GM23248 (cell line): Measurements from ENCODE around the gene STX1B.

Experiments
- EZH2 ChIP-seq: fragments of 200-600 bp; sonication (generic); IDR thresholded peaks from 2 replicates; pipeline ENCODE4 v1.6.1; 2018; ENCODE audit warnings: antibody characterized with exemption, mild to moderate bottlenecking; ENCODE audit not compliant: insufficient read depth, poor library complexity, severe bottlenecking
- EZH2phosphoT487 ChIP-seq: fragments of 200-600 bp; sonication (generic); IDR thresholded peaks from 2 replicates; pipeline ENCODE4 v1.6.1; 2018; ENCODE audit warnings: antibody characterized with exemption, moderate library complexity, mild to moderate bottlenecking, low read depth; ENCODE audit not compliant: insufficient read depth

DNA sequence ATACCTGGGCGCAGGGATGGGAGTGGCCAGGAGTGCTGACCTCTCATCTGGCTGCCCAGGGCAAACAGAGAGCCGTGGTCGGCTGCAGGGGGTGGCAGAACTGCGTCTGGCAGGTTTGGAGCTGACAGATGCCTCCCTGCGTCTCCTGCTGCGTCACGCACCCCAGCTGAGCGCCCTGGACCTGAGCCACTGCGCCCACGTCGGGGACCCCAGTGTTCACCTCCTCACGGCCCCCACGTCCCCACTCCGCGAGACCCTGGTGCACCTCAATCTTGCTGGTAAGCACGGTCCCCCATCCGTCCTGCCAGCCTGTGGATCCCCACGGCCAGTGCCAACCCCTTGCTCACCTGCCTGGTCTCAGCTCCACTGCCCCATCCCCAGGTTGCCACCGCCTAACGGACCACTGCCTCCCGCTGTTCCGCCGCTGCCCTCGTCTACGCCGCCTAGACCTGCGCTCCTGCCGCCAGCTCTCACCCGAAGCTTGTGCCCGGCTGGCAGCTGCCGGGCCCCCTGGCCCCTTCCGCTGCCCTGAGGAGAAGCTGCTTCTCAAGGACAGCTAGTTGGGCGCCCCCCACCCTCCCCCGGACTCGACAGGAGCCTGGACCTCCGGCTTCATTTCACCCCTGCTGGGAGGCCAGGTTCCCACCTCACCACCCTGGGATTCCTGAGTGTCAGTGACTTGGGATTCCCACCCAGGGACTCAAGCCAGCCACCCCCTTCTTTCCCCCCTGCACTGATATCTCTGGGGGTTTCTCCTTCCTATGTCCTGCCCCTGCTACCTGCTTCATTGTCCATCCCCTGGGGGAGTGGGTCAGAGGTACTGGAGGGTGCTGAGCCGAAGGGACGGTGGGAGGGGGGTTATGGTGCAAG lies 63.5 kb downstream of the STX1B start:
- TF ChIP-seq EZH2phosphoT487 (no peak), EZH2 (no peak)
